BE2C (cell line): Measurements from ENCODE around the gene F2RL3.

Experiments
- DNase-seq: peaks from one replicate; pipeline ENCODE4 v3.0.0-alpha.2; 2020
- H3K27me3 ChIP-seq: fragments of 250-450 bp; sonication (Bioruptor Pico); 2 replicates; pipeline ENCODE4 v1.5.1; 2020; ENCODE audit warnings: mild to moderate bottlenecking
- H3K36me3 ChIP-seq: fragments of 250-450 bp; sonication (Bioruptor Pico); 2 replicates; pipeline ENCODE4 v1.5.1; 2020; ENCODE audit warnings: mild to moderate bottlenecking
- H3K4me1 ChIP-seq: fragments of 250-450 bp; sonication (Bioruptor Pico); 2 replicates; pipeline ENCODE4 v1.5.1; 2020
- H3K4me3 ChIP-seq: 2 replicates; pipeline ENCODE4 v1.5.1; 2011; ENCODE audit warnings: low read depth, low read length
- H3K9me3 ChIP-seq: fragments of 250-450 bp; sonication (Bioruptor Pico); 2 replicates; pipeline ENCODE4 v1.5.1; 2020
- CTCF ChIP-seq: IDR thresholded peaks from 2 replicates; pipeline ENCODE4 v1.5.1; 2012; ENCODE audit warnings: mild to moderate bottlenecking, low read depth, low read length

The F2RL3 gene

GRCh38 chr19:16861834-16862233, 27.0 kb upstream of the F2RL3 start:
- peaks cover 15% of the 10 kb centered on the region for H3K36me3 ChIP-seq
- TF ChIP-seq CTCF = no peak
- no peak overlapping the region for H3K4me3 ChIP-seq
- no peaks in the 10 kb centered on the region for H3K4me1 ChIP-seq
- no peaks in the 10 kb centered on the region for H3K9me3 ChIP-seq
- H3K27me3 ChIP-seq = no peaks in the 10 kb centered on the region
- DNase-seq = no peak

- TF ChIP-seq CTCF = no peak
- Histone ChIP-seq H3K9me3 (no peaks in the 10 kb centered on the region), H3K36me3 (peaks cover 26% of the 10 kb centered on the region), H3K4me1 (no peaks in the 10 kb centered on the region), H3K4me3 (no peak overlapping the region), H3K27me3 (no peaks in the 10 kb centered on the region)
- no peak for DNase-seq
These were observed 25.9 kb upstream of the F2RL3 start for GRCh38 chr19:16862826-16863415.

GRCh38 chr19:16867211-16867610, 21.6 kb upstream of the F2RL3 start:
- TF ChIP-seq CTCF = no peak
- Histone ChIP-seq H3K27me3 (no peaks in the 10 kb centered on the region), H3K4me3 (no peak overlapping the region), H3K4me1 (no peaks in the 10 kb centered on the region), H3K9me3 (no peaks in the 10 kb centered on the region), H3K36me3 (peaks cover 42% of the 10 kb centered on the region)
- no peak for DNase-seq

GRCh38 chr19:16868423-16869130, 20.2 kb upstream of the F2RL3 start:
- Histone ChIP-seq H3K27me3 (no peaks in the 10 kb centered on the region), H3K4me1 (no peaks in the 10 kb centered on the region), H3K4me3 (no peak overlapping the region), H3K9me3 (no peaks in the 10 kb centered on the region), H3K36me3 (peaks cover 42% of the 10 kb centered on the region)
- TF ChIP-seq CTCF = no peak
- DNase-seq = no peak

- Histone ChIP-seq H3K9me3 (no peaks in the 10 kb centered on the region), H3K27me3 (no peaks in the 10 kb centered on the region), H3K4me1 (no peaks in the 10 kb centered on the region), H3K36me3 (peaks cover 39% of the 10 kb centered on the region), H3K4me3 (no peak overlapping the region)
- DNase-seq = no peak
- no peak for TF ChIP-seq CTCF
These were observed 19.3 kb upstream of the F2RL3 start for GRCh38 chr19:16869331-16869972.

GRCh38 chr19:16871871-16872270, 16.9 kb upstream of the F2RL3 start:
- no peak for TF ChIP-seq CTCF
- Histone ChIP-seq H3K4me3 (no peak overlapping the region), H3K4me1 (no peaks in the 10 kb centered on the region), H3K27me3 (no peaks in the 10 kb centered on the region), H3K9me3 (no peaks in the 10 kb centered on the region), H3K36me3 (peaks cover 45% of the 10 kb centered on the region)
- DNase-seq = no peak
